NOMO-1 treated with DMSO at 0.1 percent for 48 hours (cell line): ENCODE measurements around the gene FOXJ3.

ENCODE experiments used
- DNase-seq: peaks from one replicate; lab custom pipeline; 2025; ENCODE audit not compliant: unreplicated experiment; lab: John Stamatoyannopoulos, UW

Gene FOXJ3

GRCh38 chr1:42170779-42171621 is 164.0 kb downstream of the FOXJ3 start:
- no peak for DNase-seq

DNA sequence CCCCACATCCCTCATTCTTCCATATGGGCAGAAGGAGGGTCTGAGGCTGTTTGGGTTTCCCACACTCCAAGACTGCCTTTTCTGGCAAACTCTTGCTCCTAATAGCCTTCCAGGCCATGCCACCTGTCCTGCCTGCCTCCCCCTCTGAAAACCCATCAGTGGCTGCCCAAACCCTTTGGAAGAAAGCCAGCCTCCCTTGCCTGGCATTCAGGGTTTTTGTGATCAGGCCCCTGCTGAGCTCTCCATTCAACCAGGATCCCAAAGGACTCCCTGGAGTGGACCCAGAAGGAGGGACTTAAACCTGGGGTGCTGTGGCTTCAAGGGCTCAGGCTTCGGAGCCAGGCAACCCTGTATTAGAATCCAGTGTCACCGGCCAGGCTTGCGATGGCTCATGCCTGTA is 166.3 kb downstream of the FOXJ3 start:
- DNase-seq = no peak

GRCh38 chr1:42168391-42168670 is 166.7 kb downstream of the FOXJ3 start:
- DNase-seq = peak; percentile 33

GRCh38 chr1:42167611-42168390 is 167.2 kb downstream of the FOXJ3 start:
- no peak for DNase-seq

GRCh38 chr1:42165511-42166210 is 169.4 kb downstream of the FOXJ3 start:
- no peak for DNase-seq

GRCh38 chr1:42164551-42165420 is 170.2 kb downstream of the FOXJ3 start, which contains the start of gene GUCA2A:
TSS of gene GUCA2A (minus strand) at chr1:42164745. CDS start at chr1:42164712, 33 bp downstream.
- DNase-seq = no peak

DNA sequence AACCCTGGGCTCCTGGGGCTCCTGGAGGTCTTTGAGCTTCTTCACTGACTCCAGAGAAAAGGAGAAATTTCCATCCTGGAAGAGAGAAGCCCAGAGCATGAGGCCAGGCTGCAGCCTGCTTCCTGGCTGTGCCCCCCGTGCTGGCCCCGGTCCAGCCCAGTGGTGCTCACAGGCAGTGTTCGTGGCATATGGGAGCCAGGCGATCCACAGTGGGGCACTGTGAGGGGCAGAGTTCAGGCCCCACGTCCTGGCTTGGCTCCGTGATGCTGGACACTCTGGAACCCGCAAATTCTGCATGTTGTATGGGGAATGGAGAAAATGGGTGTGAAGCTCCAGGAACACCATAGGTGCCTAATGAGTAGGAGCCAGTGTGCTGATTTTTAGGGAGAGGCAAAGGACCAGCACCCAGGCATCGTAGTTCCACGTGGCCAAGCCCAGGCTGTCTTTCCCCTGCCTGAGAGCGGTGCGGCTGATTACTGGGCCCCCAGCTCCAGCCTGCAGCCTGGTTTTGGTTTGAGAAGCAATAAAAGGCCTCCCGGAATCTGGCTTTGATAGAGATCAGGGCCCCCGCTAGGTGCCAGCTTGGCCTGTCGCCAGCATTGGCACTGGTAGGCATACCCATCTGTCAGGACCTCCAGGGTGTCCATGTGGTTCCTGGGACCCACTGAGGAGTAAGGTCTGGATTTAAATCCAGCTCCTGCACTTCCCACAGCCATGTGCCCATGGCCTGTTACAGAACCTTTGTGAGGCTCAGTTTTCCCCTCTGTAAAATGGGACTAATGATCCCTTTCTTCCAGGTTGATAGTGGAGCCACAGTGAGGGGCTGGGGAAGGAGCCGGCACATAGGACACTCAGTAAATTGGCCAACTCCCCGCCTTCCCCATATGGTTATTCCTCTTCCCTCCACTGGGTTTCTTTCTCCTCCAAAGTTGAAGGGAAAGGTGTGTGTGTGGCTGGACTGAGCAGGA is 171.2 kb downstream of the FOXJ3 start:
- no peak for DNase-seq

- DNase-seq = no peak
Observed at GRCh38 chr1:42163114-42163513, 171.9 kb downstream of the FOXJ3 start.

- DNase-seq = no peak
Observed at GRCh38 chr1:42162181-42162580, 172.9 kb downstream of the FOXJ3 start.

DNA sequence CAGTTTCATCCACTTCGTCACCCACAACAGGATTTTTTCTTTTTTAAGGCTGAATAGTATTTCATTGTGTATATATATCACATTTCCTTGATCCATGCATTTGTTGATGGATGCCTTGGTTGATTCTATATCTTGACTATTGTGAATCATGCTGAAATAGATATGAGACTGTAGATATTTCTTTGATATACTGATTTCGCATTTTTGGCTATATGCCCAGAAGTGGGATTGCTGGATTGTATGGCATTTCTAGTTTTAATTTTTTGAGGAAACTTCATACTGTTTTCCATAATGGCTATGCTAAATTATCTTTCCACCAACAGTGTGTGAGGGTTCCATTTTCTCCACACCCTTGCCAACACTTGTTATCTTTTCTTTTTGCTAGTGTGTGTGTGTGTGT is 176.8 kb downstream of the FOXJ3 start:
- DNase-seq = no peak

- no peak for DNase-seq
Observed at GRCh38 chr1:42157667-42158066, 177.4 kb downstream of the FOXJ3 start.

DNA sequence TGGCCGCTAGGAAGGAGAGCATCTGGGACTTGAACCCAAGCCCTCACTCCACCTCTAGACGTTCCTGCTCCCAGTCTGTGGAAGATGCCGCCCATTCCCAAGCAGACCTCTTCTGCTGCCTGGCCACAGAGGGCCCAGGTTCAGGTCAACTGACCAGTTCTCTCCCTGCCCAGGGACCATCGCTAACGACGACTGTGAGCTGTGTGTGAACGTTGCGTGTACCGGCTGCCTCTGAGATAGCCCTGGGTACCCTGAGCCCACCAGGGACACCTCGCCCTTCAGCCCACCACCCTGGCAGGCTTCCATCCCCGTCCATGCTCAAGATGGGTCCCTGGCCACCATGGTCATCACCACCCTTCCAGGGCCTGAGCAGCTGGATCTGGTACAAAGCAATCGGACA is 179.7 kb downstream of the FOXJ3 start:
- DNase-seq = no peak

GRCh38 chr1:42154685-42155084 is 180.3 kb downstream of the FOXJ3 start:
- no peak for DNase-seq

DNA sequence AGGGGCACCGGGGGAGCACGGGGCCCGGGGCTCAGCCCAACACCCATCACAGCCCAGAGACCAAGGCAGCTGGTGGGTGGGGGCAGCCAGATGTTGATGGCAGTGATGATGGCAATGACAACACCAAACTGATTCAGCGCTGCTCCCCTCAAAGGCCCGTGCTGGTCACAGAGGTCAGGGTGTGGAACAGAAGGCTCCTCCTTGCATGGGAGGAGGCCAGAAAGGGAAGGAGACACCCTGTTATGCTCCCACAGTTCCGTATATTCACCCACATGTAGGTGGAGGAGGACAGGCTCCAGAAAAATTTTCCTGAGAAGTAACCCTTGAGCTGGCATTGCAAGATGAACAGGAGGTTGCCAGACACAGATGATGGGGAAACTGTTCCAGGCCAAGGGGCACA is 181.4 kb downstream of the FOXJ3 start:
- DNase-seq = no peak

- no peak for DNase-seq
Observed at GRCh38 chr1:42152907-42153600, 182.0 kb downstream of the FOXJ3 start, which contains the start of gene GUCA2B. TSS of gene GUCA2B (plus strand) at chr1:42153410. CDS start at chr1:42153451, 41 bp downstream.

GRCh38 chr1:42152119-42152518 is 182.9 kb downstream of the FOXJ3 start:
- DNase-seq = no peak

DNA sequence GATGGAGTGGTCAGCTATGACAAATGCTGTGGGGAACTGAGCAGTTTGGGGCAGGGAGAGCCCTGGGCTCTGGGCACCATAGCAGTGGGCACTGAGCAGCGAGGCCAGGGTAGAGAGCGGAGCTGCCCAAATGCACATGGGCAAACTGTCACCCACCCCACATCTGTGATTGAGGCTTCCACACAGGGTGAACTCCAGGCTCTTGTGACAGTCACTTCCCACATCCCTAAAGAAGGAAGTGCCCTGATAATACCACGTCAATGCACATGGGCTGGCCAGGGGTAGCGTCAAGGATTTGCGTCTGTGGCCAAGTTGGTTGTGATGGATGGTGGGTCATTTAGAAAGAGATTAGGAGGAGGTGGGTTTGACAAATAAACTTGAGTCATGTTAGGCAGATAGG is 184.4 kb downstream of the FOXJ3 start:
- DNase-seq = no peak

DNA sequence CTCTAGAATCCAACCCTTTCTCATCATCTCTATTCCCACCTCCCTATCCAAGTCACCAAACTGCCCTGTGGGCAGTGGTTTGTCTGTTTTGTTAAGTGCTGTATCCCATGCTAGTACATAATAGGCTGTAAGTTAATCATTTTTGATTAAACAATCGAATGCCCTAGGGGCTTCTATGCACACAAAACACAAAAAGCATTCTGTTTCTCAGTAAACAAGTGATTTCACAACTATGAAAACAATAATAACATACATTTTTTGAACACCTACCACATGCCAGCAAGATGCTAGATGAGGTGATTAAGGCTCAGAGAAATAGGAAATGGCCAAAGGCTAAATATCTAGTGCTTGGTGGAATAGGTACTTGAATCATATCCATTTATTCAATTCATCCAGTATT is 186.9 kb downstream of the FOXJ3 start:
- DNase-seq = no peak
